ENCODE data around the gene GPC1. TPM values are rescaled to one million over a fixed set of nuclear protein-coding genes. Genes with fewer than 3 reads are reported as not detected.

The GPC1 gene
- polyA plus RNA-seq, 1 of the 3 experiments (the other 2 are of a cell fraction), result 65.5 TPM

DNA sequence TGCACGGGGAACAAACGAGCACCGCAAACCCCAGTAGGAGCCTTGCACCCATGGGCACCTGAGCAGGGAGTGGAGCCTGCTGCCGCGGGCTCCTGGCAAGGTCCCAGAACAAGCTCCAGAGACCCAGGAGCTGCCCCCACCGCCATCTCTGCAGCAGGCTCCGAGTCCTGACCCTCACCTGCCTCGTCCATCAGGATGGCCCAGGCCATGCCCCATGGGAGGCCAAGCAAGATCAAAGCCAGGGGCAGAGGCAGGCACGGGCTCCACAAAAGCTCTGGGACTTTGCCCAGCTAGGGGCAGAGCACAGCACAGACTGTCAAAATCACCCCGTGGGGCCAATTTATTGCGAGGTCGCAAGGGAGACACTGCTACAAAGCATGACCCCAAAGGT is 43.6 kb downstream of the GPC1 start:
- Histone ChIP-seq H2AFZ (ENCODE audit: low read depth) (no peak overlapping the region), H3K27ac (ENCODE audit: low read depth in 2 of 2, low read length in 1 of 2) (no peak overlapping the region), H3K36me3 (replicated peaks in 1 of 2; ENCODE audit: control insufficient read depth in 1 of 2, insufficient read depth in 2 of 2, low read length in 1 of 2) (no peaks in the 10 kb centered on the region), H3K9ac (no peak overlapping the region), H3K4me1 (ENCODE audit: control insufficient read depth in 1 of 2, insufficient read depth in 2 of 2, low read depth in 1 of 2, low read length in 1 of 2) (no peaks in the 10 kb centered on the region), H3K4me3 (ENCODE audit: low read depth in 2 of 2, low read length in 1 of 2) (no peak overlapping the region), H3F3A (replicated peaks; ENCODE audit: insufficient read depth) (no peaks in the 10 kb centered on the region), H4K20me1 (ENCODE audit: insufficient read depth) (no peaks in the 10 kb centered on the region), H3K27me3 (ENCODE audit: insufficient read depth) (no peaks in the 10 kb centered on the region), H3K9me3 (peaks cover 6% of the 10 kb centered on the region; the same call in 1 of the 2 replicates), H3K9me2 (no peaks in the 10 kb centered on the region), H3K4me2 (no peak overlapping the region), H3K79me2 (ENCODE audit: insufficient read depth) (no peaks in the 10 kb centered on the region)
- ChIA-PET CTCF (no interaction called here), POLR2A (no interaction called here)
- no peak for TF ChIP-seq FOXM1 (IDR thresholded peaks at IDR 0.05; ENCODE audit: low read depth)
- TF ChIP-seq, protein P1, sequence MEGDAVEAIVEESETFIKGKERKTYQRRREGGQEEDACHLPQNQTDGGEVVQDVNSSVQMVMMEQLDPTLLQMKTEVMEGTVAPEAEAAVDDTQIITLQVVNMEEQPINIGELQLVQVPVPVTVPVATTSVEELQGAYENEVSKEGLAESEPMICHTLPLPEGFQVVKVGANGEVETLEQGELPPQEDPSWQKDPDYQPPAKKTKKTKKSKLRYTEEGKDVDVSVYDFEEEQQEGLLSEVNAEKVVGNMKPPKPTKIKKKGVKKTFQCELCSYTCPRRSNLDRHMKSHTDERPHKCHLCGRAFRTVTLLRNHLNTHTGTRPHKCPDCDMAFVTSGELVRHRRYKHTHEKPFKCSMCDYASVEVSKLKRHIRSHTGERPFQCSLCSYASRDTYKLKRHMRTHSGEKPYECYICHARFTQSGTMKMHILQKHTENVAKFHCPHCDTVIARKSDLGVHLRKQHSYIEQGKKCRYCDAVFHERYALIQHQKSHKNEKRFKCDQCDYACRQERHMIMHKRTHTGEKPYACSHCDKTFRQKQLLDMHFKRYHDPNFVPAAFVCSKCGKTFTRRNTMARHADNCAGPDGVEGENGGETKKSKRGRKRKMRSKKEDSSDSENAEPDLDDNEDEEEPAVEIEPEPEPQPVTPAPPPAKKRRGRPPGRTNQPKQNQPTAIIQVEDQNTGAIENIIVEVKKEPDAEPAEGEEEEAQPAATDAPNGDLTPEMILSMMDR (IDR thresholded peaks at IDR 0.05), result no peak
- TF ChIP-seq RFX5 (IDR thresholded peaks at IDR 0.05; ENCODE audit: low read length), result no peak
- no peak for TF ChIP-seq POLR2AphosphoS5 (IDR thresholded peaks at IDR 0.05; ENCODE audit: low read depth, low read length)
- no peak for TF ChIP-seq MEF2A (IDR thresholded peaks at IDR 0.05; ENCODE audit: borderline replicate concordance, low read depth)
- no peak for TF ChIP-seq SMC3 (IDR thresholded peaks at IDR 0.05; ENCODE audit: low read depth, low read length)
- no peak for TF ChIP-seq CHD2 (IDR thresholded peaks at IDR 0.05; ENCODE audit: low read length, partially characterized antibody)
- no peak for TF ChIP-seq SIN3A (IDR thresholded peaks at IDR 0.05; ENCODE audit: borderline replicate concordance, low read depth, low read length)
- TF ChIP-seq, protein P2, sequence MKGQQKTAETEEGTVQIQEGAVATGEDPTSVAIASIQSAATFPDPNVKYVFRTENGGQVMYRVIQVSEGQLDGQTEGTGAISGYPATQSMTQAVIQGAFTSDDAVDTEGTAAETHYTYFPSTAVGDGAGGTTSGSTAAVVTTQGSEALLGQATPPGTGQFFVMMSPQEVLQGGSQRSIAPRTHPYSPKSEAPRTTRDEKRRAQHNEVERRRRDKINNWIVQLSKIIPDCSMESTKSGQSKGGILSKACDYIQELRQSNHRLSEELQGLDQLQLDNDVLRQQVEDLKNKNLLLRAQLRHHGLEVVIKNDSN (IDR thresholded peaks at IDR 0.05; ENCODE audit: borderline replicate concordance, low read depth), result no peak
- no peak for TF ChIP-seq GABPA (IDR thresholded peaks at IDR 0.05; ENCODE audit: low read depth)
- TF ChIP-seq, protein P3, sequence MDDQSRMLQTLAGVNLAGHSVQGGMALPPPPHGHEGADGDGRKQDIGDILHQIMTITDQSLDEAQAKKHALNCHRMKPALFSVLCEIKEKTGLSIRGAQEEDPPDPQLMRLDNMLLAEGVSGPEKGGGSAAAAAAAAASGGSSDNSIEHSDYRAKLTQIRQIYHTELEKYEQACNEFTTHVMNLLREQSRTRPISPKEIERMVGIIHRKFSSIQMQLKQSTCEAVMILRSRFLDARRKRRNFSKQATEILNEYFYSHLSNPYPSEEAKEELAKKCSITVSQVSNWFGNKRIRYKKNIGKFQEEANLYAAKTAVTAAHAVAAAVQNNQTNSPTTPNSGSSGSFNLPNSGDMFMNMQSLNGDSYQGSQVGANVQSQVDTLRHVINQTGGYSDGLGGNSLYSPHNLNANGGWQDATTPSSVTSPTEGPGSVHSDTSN (IDR thresholded peaks at IDR 0.05), result no peak
- TF ChIP-seq, protein P4, sequence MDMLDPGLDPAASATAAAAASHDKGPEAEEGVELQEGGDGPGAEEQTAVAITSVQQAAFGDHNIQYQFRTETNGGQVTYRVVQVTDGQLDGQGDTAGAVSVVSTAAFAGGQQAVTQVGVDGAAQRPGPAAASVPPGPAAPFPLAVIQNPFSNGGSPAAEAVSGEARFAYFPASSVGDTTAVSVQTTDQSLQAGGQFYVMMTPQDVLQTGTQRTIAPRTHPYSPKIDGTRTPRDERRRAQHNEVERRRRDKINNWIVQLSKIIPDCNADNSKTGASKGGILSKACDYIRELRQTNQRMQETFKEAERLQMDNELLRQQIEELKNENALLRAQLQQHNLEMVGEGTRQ (IDR thresholded peaks at IDR 0.05; ENCODE audit: borderline replicate concordance, low read depth, low read length), result no peak
- DNase-seq, result peak; percentile 4
- 75% methylated on average over 5 of the region's 12 CpGs for WGBS (ENCODE audit: low lambda C conversion rate)

All from SK-N-SH (cell line).